Fibroblast of the aortic adventitia (primary cell): ENCODE data around the gene ADARB2. TPM values are rescaled to one million over a fixed set of nuclear protein-coding genes. Genes with fewer than 3 reads are reported as not detected.
"Not testable (repeated sequence)": the region's sequence is repeated elsewhere in the genome, so short reads cannot be mapped to it uniquely, and the experiment has no call there.

Experiments used
- DNase-seq: peaks from one replicate; pipeline ENCODE4 v3.0.0-alpha.2; 2010; ENCODE audit warnings: low read depth
- H3K4me3 ChIP-seq: 2 replicates; pipeline ENCODE4 v1.5.1; 2011; ENCODE audit warnings: low read depth, mild to moderate bottlenecking, control low read depth, low read length, moderate library complexity
- CTCF ChIP-seq: IDR thresholded peaks from 2 replicates; pipeline ENCODE4 v1.5.1; 2011; ENCODE audit warnings: mild to moderate bottlenecking, low read length, control low read depth, inconsistent platforms; ENCODE audit not compliant: insufficient read depth
- total RNA-seq: library from RNA; depleted of rRNA; stranded (reverse); fragments of >200 nt; gene quantifications from 2 replicates; pipeline ENCODE4 v1.2.3, GENCODE V29; 2012; ENCODE audit warnings: low replicate concordance

The ADARB2 gene
- total RNA-seq, 1 donor: not detected

GRCh38 chr10:1360011-1360557 is 377.2 kb downstream of the ADARB2 start:
- no peak for TF ChIP-seq CTCF
- no peak for DNase-seq
- no peak overlapping the region for H3K4me3 ChIP-seq

- H3K4me3 ChIP-seq: no peak overlapping the region
- DNase-seq: no peak
- no peak for TF ChIP-seq CTCF
These were observed 377.7 kb downstream of the ADARB2 start for GRCh38 chr10:1359626-1359955.

GRCh38 chr10:1358860-1359625 is 378.3 kb downstream of the ADARB2 start:
- H3K4me3 ChIP-seq: no peak overlapping the region
- no peak for TF ChIP-seq CTCF
- no peak for DNase-seq

GRCh38 chr10:1358147-1358546 is 379.2 kb downstream of the ADARB2 start:
- no peak overlapping the region for H3K4me3 ChIP-seq
- no peak for DNase-seq
- no peak for TF ChIP-seq CTCF

- no peak overlapping the region for H3K4me3 ChIP-seq
- no peak for TF ChIP-seq CTCF
- DNase-seq: no peak
These were observed 381.0 kb downstream of the ADARB2 start for GRCh38 chr10:1356349-1356748.

GRCh38 chr10:1354809-1355710 is 382.3 kb downstream of the ADARB2 start:
- no peak overlapping the region for H3K4me3 ChIP-seq
- no peak for DNase-seq
- TF ChIP-seq CTCF: no peak

- not testable (repeated sequence) for DNase-seq
These were observed 385.0 kb downstream of the ADARB2 start for GRCh38 chr10:1352296-1352695.

More at GRCh38 chr10:1352296-1352695, 385.0 kb downstream of the ADARB2 start:
- not testable (repeated sequence) for H3K4me3 ChIP-seq
